Calu3 (cell line): Measurements from ENCODE around the gene ACSS2. TPM values are rescaled to one million over a fixed set of nuclear protein-coding genes. Genes with fewer than 3 reads are reported as not detected.

Experiments used
- BruUV-seq: library from RNA; stranded (reverse); fragments of 400-500 nt; replicated peaks from 2 replicates; lab custom pipeline; 2021; lab: Mats Ljungman, UMichigan
- CTCF ChIA-PET: fragments of 300-600 bp; sonication (Branson Sonifier 250); formaldehyde crosslinking; loops from one replicate; lab custom pipeline; 2022; ENCODE audit warnings: antibody characterized with exemption; lab: Charles Lee
- DNase-seq: peaks from one replicate; pipeline ENCODE4 v3.0.0; 2022
- H3K27ac Mint-ChIP-seq: one replicate; pipeline ENCODE4 v1.8.0; 2022; ENCODE audit warnings: mixed read lengths; ENCODE audit not compliant: unreplicated experiment
- H3K27me3 Mint-ChIP-seq: one replicate; pipeline ENCODE4 v1.8.0; 2022; ENCODE audit warnings: mixed read lengths; ENCODE audit not compliant: unreplicated experiment
- H3K36me3 Mint-ChIP-seq: one replicate; pipeline ENCODE4 v1.8.0; 2022; ENCODE audit warnings: mild to moderate bottlenecking, moderate library complexity, mixed read lengths; ENCODE audit not compliant: insufficient read depth, unreplicated experiment
- H3K4me1 Mint-ChIP-seq: one replicate; pipeline ENCODE4 v1.8.0; 2022; ENCODE audit warnings: mild to moderate bottlenecking, low read depth, mixed read lengths; ENCODE audit not compliant: unreplicated experiment
- H3K4me3 Mint-ChIP-seq: one replicate; pipeline ENCODE4 v1.8.0; 2022; ENCODE audit warnings: mild to moderate bottlenecking, low read depth, moderate library complexity, mixed read lengths; ENCODE audit not compliant: unreplicated experiment
- H3K9me3 Mint-ChIP-seq: one replicate; pipeline ENCODE4 v1.8.0; 2022; ENCODE audit warnings: low read depth, mixed read lengths; ENCODE audit not compliant: unreplicated experiment
- CTCF ChIP-seq: fragments of 200-600 bp; IDR thresholded peaks from one replicate; pipeline ENCODE4 v1.8.0; 2022; ENCODE audit warnings: antibody characterized with exemption; ENCODE audit not compliant: unreplicated experiment
- intact Hi-C: fragments of 100-400 bp; cut with micrococcal nuclease; formaldehyde crosslinking; loops from one replicate; pipeline ENCODE4 v1.10.0; 2022; ENCODE audit not compliant: unreplicated experiment
- total RNA-seq: library from RNA; stranded (reverse); gene quantifications from 2 replicates; pipeline ENCODE4 v1.2.3, GENCODE V29; 2022

The ACSS2 gene
- total RNA-seq, 1 experiment from 2014 or later, result 34.9 TPM

- H3K4me1 Mint-ChIP-seq, result peaks cover 12% of the 10 kb centered on the region
- no peaks in the 10 kb centered on the region for H3K36me3 Mint-ChIP-seq
- DNase-seq, result no peak
- BruUV-seq, result no TSS peak
- H3K27me3 Mint-ChIP-seq, result no peaks in the 10 kb centered on the region
- H3K4me3 Mint-ChIP-seq, result no peak overlapping the region
- intact Hi-C loops, result no loop called here
- CTCF ChIA-PET, result interaction anchor here (2.0 kb wide), 1 partner anchor 40 kb away, joined by 5 read pairs; the partner anchor contains the start of gene ACSS2
- H3K9me3 Mint-ChIP-seq, result no peaks in the 10 kb centered on the region
- H3K27ac Mint-ChIP-seq, result no peak overlapping the region
- TF ChIP-seq CTCF, result no peak
These were observed 39.5 kb downstream of the ACSS2 start for GRCh38 chr20:34915749-34916455.

GRCh38 chr20:34916774-34917354 lies 40.5 kb downstream of the ACSS2 start:
- TF ChIP-seq CTCF, result no peak
- no TSS peak for BruUV-seq
- Mint-ChIP-seq H3K4me3 (no peak overlapping the region), H3K9me3 (no peaks in the 10 kb centered on the region), H3K27ac (no peak overlapping the region), H3K4me1 (peaks cover 12% of the 10 kb centered on the region), H3K36me3 (no peaks in the 10 kb centered on the region), H3K27me3 (no peaks in the 10 kb centered on the region)
- CTCF ChIA-PET, result interaction anchor here (2.0 kb wide), 1 partner anchor 41 kb away, joined by 5 read pairs; the partner anchor contains the start of gene ACSS2
- no peak for DNase-seq
- intact Hi-C loops, result no loop called here

GRCh38 chr20:34920055-34920454 lies 43.6 kb downstream of the ACSS2 start:
- Mint-ChIP-seq H3K4me3 (no peak overlapping the region), H3K27me3 (no peaks in the 10 kb centered on the region), H3K4me1 (peaks cover 12% of the 10 kb centered on the region), H3K9me3 (no peaks in the 10 kb centered on the region), H3K27ac (no peak overlapping the region), H3K36me3 (peaks cover 2% of the 10 kb centered on the region)
- intact Hi-C loops, result no loop called here
- CTCF ChIA-PET, result no interaction called here
- no peak for DNase-seq
- no peak for TF ChIP-seq CTCF
- no TSS peak for BruUV-seq

GRCh38 chr20:34921436-34921835 lies 45.0 kb downstream of the ACSS2 start:
- Mint-ChIP-seq H3K4me1 (peaks cover 9% of the 10 kb centered on the region), H3K27me3 (no peaks in the 10 kb centered on the region), H3K36me3 (peaks cover 7% of the 10 kb centered on the region), H3K27ac (no peak overlapping the region), H3K9me3 (no peaks in the 10 kb centered on the region), H3K4me3 (no peak overlapping the region)
- intact Hi-C loops, result no loop called here
- DNase-seq, result no peak
- CTCF ChIA-PET, result no interaction called here
- no TSS peak for BruUV-seq
- no peak for TF ChIP-seq CTCF
